ENCODE data around the gene NFATC2.

GRCh38 chr20:51422514-51423289 lies 119.8 kb downstream of the NFATC2 start:
- TF ChIP-seq CTCF (IDR thresholded peaks at IDR 0.05) (no peak), EP300 (IDR thresholded peaks at IDR 0.05; ENCODE audit: low read depth) (no peak), POLR2A (IDR thresholded peaks at IDR 0.05) (no peak), POLR2AphosphoS5 (IDR thresholded peaks at IDR 0.05) (no peak)
